SK-N-SH treated with all-trans-retinoic acid at 6 μM for 48 hours (cell line): ENCODE data around the gene HRCT1.
"Not testable (repeated sequence)": the region's sequence is repeated elsewhere in the genome, so short reads cannot be mapped to it uniquely, and the experiment has no call there.

Source experiments
- ATAC-seq: fragments of 200-7000 bp; cut with Tn5 transposase; 3 replicates; pipeline ENCODE4 v1.9.1; 2020; ENCODE audit warnings: mild to moderate bottlenecking, moderate library complexity
- ARNTL ChIP-seq: fragments of 450-650 bp; formaldehyde crosslinking; IDR thresholded peaks from 2 replicates; pipeline ENCODE4 v1.5.0; 2020; ENCODE audit warnings: low read depth, mild to moderate bottlenecking, moderate library complexity, borderline replicate concordance
- CREB5 ChIP-seq: fragments of 250-450 bp; sonication (Bioruptor Pico); IDR thresholded peaks from 2 replicates; pipeline ENCODE4 v1.5.1; 2020; ENCODE audit warnings: low read depth, mild to moderate bottlenecking, moderate library complexity
- CSDC2 ChIP-seq: fragments of 250-450 bp; sonication (Bioruptor Pico); IDR thresholded peaks from 2 replicates; pipeline ENCODE4 v1.5.0; 2020; ENCODE audit warnings: mild to moderate bottlenecking, moderate library complexity
- ESRRG ChIP-seq: fragments of 250-450 bp; sonication (Bioruptor Pico); IDR thresholded peaks from 2 replicates; pipeline ENCODE4 v1.6.1; 2021; ENCODE audit warnings: mild to moderate bottlenecking
- GLIS3 ChIP-seq: fragments of 250-450 bp; sonication (Bioruptor Pico); IDR thresholded peaks from 2 replicates; pipeline ENCODE4 v1.5.0; 2020; ENCODE audit warnings: mild to moderate bottlenecking, moderate library complexity
- ISL1 ChIP-seq: fragments of 250-450 bp; sonication (Bioruptor Pico); IDR thresholded peaks from 2 replicates; pipeline ENCODE4 v2.1.2; 2022; ENCODE audit warnings: mild to moderate bottlenecking, moderate library complexity
- OSR1 ChIP-seq: fragments of 250-450 bp; sonication (Bioruptor Pico); IDR thresholded peaks from 2 replicates; pipeline ENCODE4 v1.8.0; 2022; ENCODE audit warnings: moderate library complexity, mild to moderate bottlenecking, inconsistent platforms
- PATZ1 ChIP-seq: fragments of 250-450 bp; sonication (Bioruptor Pico); IDR thresholded peaks from 2 replicates; pipeline ENCODE4 v1.8.0; 2020; ENCODE audit warnings: mild to moderate bottlenecking, moderate library complexity, borderline replicate concordance
- POU6F1 ChIP-seq: fragments of 250-450 bp; sonication (Bioruptor Pico); IDR thresholded peaks from 2 replicates; pipeline ENCODE4 v1.8.0; 2021; ENCODE audit warnings: low read depth, mild to moderate bottlenecking, moderate library complexity, borderline replicate concordance
- PPARA ChIP-seq: fragments of 250-450 bp; sonication (Bioruptor Pico); IDR thresholded peaks from 2 replicates; pipeline ENCODE4 v1.5.0; 2020; ENCODE audit warnings: mild to moderate bottlenecking, borderline replicate concordance
- RARB ChIP-seq: fragments of 250-450 bp; sonication (Bioruptor Pico); IDR thresholded peaks from 2 replicates; pipeline ENCODE4 v1.8.0; 2021; ENCODE audit warnings: mild to moderate bottlenecking, moderate library complexity
- SNAI2 ChIP-seq: fragments of 250-450 bp; sonication (Bioruptor Pico); IDR thresholded peaks from 2 replicates; pipeline ENCODE4 v1.5.0; 2020; ENCODE audit warnings: mild to moderate bottlenecking, moderate library complexity
- TCF4 ChIP-seq: fragments of 250-450 bp; sonication (Bioruptor Pico); IDR thresholded peaks from 2 replicates; pipeline ENCODE4 v1.8.0; 2021; ENCODE audit warnings: mild to moderate bottlenecking, moderate library complexity, borderline replicate concordance
- TOX ChIP-seq: fragments of 250-450 bp; sonication (Bioruptor Pico); IDR thresholded peaks from 2 replicates; pipeline ENCODE4 v1.8.0; 2021; ENCODE audit warnings: mild to moderate bottlenecking, moderate library complexity, borderline replicate concordance
- TSHZ2 ChIP-seq: fragments of 250-450 bp; sonication (Bioruptor Pico); IDR thresholded peaks from 2 replicates; pipeline ENCODE4 v1.5.0; 2020; ENCODE audit warnings: mild to moderate bottlenecking, moderate library complexity
- ZC3H10 ChIP-seq: fragments of 250-450 bp; sonication (Bioruptor Pico); IDR thresholded peaks from 2 replicates; pipeline ENCODE4 v1.5.1; 2021; ENCODE audit warnings: mild to moderate bottlenecking, moderate library complexity
- ZFP3 ChIP-seq: fragments of 250-450 bp; sonication (Bioruptor Pico); IDR thresholded peaks from 2 replicates; pipeline ENCODE4 v1.5.0; 2020; ENCODE audit warnings: mild to moderate bottlenecking, moderate library complexity
- ZFP30 ChIP-seq: fragments of 450-650 bp; formaldehyde crosslinking; IDR thresholded peaks from 2 replicates; pipeline ENCODE4 v1.5.0; 2022; ENCODE audit warnings: mild to moderate bottlenecking, moderate library complexity
- ZNF565 ChIP-seq: fragments of 450-650 bp; formaldehyde crosslinking; conservative IDR thresholded peaks from 2 replicates; pipeline ENCODE4 v1.5.0; 2020; ENCODE audit warnings: low read depth, mild to moderate bottlenecking, moderate library complexity
- ZNF70 ChIP-seq: fragments of 450-650 bp; formaldehyde crosslinking; IDR thresholded peaks from 2 replicates; pipeline ENCODE4 v1.5.0; 2020; ENCODE audit warnings: mild to moderate bottlenecking, moderate library complexity
- ZNF8 ChIP-seq: fragments of 450-650 bp; formaldehyde crosslinking; IDR thresholded peaks from 2 replicates; pipeline ENCODE4 v1.5.0; 2020; ENCODE audit warnings: mild to moderate bottlenecking, moderate library complexity

The HRCT1 gene

GRCh38 chr9:35891646-35892045 lies 14.4 kb upstream of the HRCT1 start (continued):
- TF ChIP-seq CREB5 (CRISPR knock-in tag) (no peak), ESRRG (CRISPR knock-in tag) (no peak), TSHZ2 (no peak), ISL1 (CRISPR knock-in tag) (no peak)

- no peak for ATAC-seq
These were observed 14.0 kb upstream of the HRCT1 start for GRCh38 chr9:35892051-35892450.

GRCh38 chr9:35896570-35896969 lies 9.4 kb upstream of the HRCT1 start:
- no peak for TF ChIP-seq ZFP3 (CRISPR knock-in tag)
- no peak for TF ChIP-seq SNAI2 (CRISPR knock-in tag)
- TF ChIP-seq GLIS3 (CRISPR knock-in tag) = no peak
- TF ChIP-seq CSDC2 (CRISPR knock-in tag) = no peak
- TF ChIP-seq ISL1 (CRISPR knock-in tag) = no peak
- TF ChIP-seq TOX (CRISPR knock-in tag) = no peak
- TF ChIP-seq ESRRG (CRISPR knock-in tag) = no peak
- TF ChIP-seq ZC3H10 (CRISPR knock-in tag) = no peak
- no peak for TF ChIP-seq TSHZ2
- no peak for ATAC-seq

More at GRCh38 chr9:35892051-35892450, 14.0 kb upstream of the HRCT1 start:
- no peak for TF ChIP-seq OSR1 (CRISPR knock-in tag)
- no peak for TF ChIP-seq PPARA (CRISPR knock-in tag)
- no peak for TF ChIP-seq RARB (CRISPR knock-in tag)
- TF ChIP-seq ZC3H10 (CRISPR knock-in tag) = no peak
- TF ChIP-seq PATZ1 = no peak
- TF ChIP-seq ZNF70 = no peak
- TF ChIP-seq ZNF8 (CRISPR knock-in tag) = no peak

GRCh38 chr9:35897376-35898099 lies 8.5 kb upstream of the HRCT1 start:
- not testable (repeated sequence) for ATAC-seq

GRCh38 chr9:35898337-35898736 lies 7.7 kb upstream of the HRCT1 start:
- TF ChIP-seq RARB (CRISPR knock-in tag) (no peak), TSHZ2 (no peak), POU6F1 (CRISPR knock-in tag) (no peak), CSDC2 (CRISPR knock-in tag) (no peak), PPARA (CRISPR knock-in tag) (no peak), GLIS3 (CRISPR knock-in tag) (no peak), ZNF565 (no peak), ARNTL (CRISPR knock-in tag) (no peak), TOX (CRISPR knock-in tag) (no peak), TCF4 (CRISPR knock-in tag) (no peak), ZFP30 (CRISPR knock-in tag) (no peak), ZNF70 (no peak), ZC3H10 (CRISPR knock-in tag) (no peak)
- ATAC-seq = no peak
